ENCODE measurements around the gene ETFB. TPM values are rescaled to one million over a fixed set of nuclear protein-coding genes. Genes with fewer than 3 reads are reported as not detected.

Gene ETFB
- total and polyA plus RNA-seq, 9 of the 15 experiments (the other 6 are each of a cell fraction or from before 2014, with no cell fraction given), result 18.1 to 143 (median 96.1) TPM

DNA sequence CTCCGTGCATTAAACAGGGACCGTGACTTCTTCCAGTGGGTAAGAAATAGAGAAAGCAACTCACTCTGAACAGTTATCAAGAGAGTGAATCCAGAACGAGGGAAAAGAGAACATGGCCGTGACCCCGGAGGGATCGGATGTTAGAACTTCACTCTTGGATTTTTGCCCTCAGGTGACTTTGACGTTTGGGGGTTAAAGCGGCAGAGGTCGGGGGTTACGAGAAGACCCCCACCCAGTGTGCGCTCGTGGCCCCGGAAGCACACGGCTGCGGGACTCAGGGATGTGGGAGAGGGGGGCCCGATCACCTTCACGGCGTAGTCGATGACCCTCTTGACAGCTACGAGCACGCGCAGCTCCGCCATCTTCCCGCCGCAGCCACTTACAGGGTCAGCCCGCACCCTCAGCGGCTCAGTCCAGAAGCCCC, at the start of gene ETFB (continued):
- TF ChIP-seq ADNP (tag; IDR thresholded peaks at IDR 0.05) (no peak), DDX20 (tag; IDR thresholded peaks at IDR 0.05; ENCODE audit: low read depth) (no peak), HMGN3 (IDR thresholded peaks at IDR 0.05; ENCODE audit: borderline replicate concordance, extremely low read depth, insufficient read length, low read depth, low read length) (peak; percentile 33), MTA2 (IDR thresholded peaks at IDR 0.05; ENCODE audit: low read depth) (no peak), ZNF717 (CRISPR knock-in tag; IDR thresholded peaks at IDR 0.05) (no peak), POLR2H (tag; IDR thresholded peaks at IDR 0.05; ENCODE audit: low read depth) (peak; percentile 76; the same call in 1 of the 2 replicates), BCOR (IDR thresholded peaks at IDR 0.05) (0 out of 2 replicates have a peak, but pooled peaks have one; percentile 31), BDP1 (IDR thresholded peaks at IDR 0.05; ENCODE audit: insufficient read depth, insufficient read length) (no peak), ZNF175 (CRISPR knock-in tag; IDR thresholded peaks at IDR 0.05; ENCODE audit: low read depth) (no peak), ZNF174 (CRISPR knock-in tag; IDR thresholded peaks at IDR 0.05) (no peak), ZNF589 (CRISPR knock-in tag; IDR thresholded peaks at IDR 0.05; ENCODE audit: low read depth) (no peak), JUND (IDR thresholded peaks at IDR 0.05; ENCODE audit: borderline replicate concordance, low read depth, low read length) (no peak), JUND (tag; IDR thresholded peaks at IDR 0.05; ENCODE audit: borderline replicate concordance, low read depth, low read length) (no peak), NFIX (CRISPR knock-in tag; IDR thresholded peaks at IDR 0.05; ENCODE audit: low read depth) (no peak), ZNF583 (CRISPR knock-in tag; IDR thresholded peaks at IDR 0.05) (no peak), RAD21 (CRISPR knock-in tag; conservative IDR thresholded peaks at IDR 0.05 in 1 of 2, IDR thresholded peaks at IDR 0.05 in 1 of 2) (0 out of 4 replicates have a peak, but pooled peaks of 1 of the 2 experiments have one; percentile 4), CBX3 (IDR thresholded peaks at IDR 0.05; ENCODE audit: borderline replicate concordance in 1 of 2, low read length in 2 of 2) (peak in 1 of 2 experiments; percentile 55; a peak in 2 of 3 replicates), MAZ (CRISPR knock-in tag; conservative IDR thresholded peaks at IDR 0.05 in 1 of 2, IDR thresholded peaks at IDR 0.05 in 1 of 2) (peak in 1 of 2 experiments; percentile 15; a peak in 1 of 4 replicates)
- TF ChIP-seq, protein P1, sequence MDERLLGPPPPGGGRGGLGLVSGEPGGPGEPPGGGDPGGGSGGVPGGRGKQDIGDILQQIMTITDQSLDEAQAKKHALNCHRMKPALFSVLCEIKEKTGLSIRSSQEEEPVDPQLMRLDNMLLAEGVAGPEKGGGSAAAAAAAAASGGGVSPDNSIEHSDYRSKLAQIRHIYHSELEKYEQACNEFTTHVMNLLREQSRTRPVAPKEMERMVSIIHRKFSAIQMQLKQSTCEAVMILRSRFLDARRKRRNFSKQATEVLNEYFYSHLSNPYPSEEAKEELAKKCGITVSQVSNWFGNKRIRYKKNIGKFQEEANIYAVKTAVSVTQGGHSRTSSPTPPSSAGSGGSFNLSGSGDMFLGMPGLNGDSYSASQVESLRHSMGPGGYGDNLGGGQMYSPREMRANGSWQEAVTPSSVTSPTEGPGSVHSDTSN (CRISPR knock-in tag; IDR thresholded peaks at IDR 0.05; ENCODE audit: low read depth), result no peak
- TF ChIP-seq, protein P1 (tag; conservative IDR thresholded peaks at IDR 0.05; ENCODE audit: low read depth), result no peak
- TF ChIP-seq, protein P2, sequence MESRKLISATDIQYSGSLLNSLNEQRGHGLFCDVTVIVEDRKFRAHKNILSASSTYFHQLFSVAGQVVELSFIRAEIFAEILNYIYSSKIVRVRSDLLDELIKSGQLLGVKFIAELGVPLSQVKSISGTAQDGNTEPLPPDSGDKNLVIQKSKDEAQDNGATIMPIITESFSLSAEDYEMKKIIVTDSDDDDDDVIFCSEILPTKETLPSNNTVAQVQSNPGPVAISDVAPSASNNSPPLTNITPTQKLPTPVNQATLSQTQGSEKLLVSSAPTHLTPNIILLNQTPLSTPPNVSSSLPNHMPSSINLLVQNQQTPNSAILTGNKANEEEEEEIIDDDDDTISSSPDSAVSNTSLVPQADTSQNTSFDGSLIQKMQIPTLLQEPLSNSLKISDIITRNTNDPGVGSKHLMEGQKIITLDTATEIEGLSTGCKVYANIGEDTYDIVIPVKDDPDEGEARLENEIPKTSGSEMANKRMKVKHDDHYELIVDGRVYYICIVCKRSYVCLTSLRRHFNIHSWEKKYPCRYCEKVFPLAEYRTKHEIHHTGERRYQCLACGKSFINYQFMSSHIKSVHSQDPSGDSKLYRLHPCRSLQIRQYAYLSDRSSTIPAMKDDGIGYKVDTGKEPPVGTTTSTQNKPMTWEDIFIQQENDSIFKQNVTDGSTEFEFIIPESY (CRISPR knock-in tag; IDR thresholded peaks at IDR 0.05), result no peak
- TF ChIP-seq, protein P3, sequence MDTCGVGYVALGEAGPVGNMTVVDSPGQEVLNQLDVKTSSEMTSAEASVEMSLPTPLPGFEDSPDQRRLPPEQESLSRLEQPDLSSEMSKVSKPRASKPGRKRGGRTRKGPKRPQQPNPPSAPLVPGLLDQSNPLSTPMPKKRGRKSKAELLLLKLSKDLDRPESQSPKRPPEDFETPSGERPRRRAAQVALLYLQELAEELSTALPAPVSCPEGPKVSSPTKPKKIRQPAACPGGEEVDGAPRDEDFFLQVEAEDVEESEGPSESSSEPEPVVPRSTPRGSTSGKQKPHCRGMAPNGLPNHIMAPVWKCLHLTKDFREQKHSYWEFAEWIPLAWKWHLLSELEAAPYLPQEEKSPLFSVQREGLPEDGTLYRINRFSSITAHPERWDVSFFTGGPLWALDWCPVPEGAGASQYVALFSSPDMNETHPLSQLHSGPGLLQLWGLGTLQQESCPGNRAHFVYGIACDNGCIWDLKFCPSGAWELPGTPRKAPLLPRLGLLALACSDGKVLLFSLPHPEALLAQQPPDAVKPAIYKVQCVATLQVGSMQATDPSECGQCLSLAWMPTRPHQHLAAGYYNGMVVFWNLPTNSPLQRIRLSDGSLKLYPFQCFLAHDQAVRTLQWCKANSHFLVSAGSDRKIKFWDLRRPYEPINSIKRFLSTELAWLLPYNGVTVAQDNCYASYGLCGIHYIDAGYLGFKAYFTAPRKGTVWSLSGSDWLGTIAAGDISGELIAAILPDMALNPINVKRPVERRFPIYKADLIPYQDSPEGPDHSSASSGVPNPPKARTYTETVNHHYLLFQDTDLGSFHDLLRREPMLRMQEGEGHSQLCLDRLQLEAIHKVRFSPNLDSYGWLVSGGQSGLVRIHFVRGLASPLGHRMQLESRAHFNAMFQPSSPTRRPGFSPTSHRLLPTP (IDR thresholded peaks at IDR 0.05; ENCODE audit: borderline replicate concordance, extremely low read depth, insufficient read length), result no peak

Data from K562 (cell line).